ENCODE measurements around the gene FSTL4.

FSTL4 gene

GRCh38 chr5:133373121-133373870 is 239.0 kb downstream of the FSTL4 start:
- in situ Hi-C loops (cut with MboI; ENCODE audit: low sequenced_read_pairs) = no loop called here

GRCh38 chr5:133372293-133372937 is 239.9 kb downstream of the FSTL4 start:
- in situ Hi-C loops (cut with MboI; ENCODE audit: low sequenced_read_pairs) = no loop called here

- in situ Hi-C loops (cut with MboI; ENCODE audit: low sequenced_read_pairs) = no loop called here
These were observed 240.8 kb downstream of the FSTL4 start for GRCh38 chr5:133371371-133372155.

GRCh38 chr5:133370904-133371303 is 241.4 kb downstream of the FSTL4 start:
- in situ Hi-C loops (cut with MboI; ENCODE audit: low sequenced_read_pairs) = no loop called here

GRCh38 chr5:133370036-133370831 is 242.1 kb downstream of the FSTL4 start:
- in situ Hi-C loops (cut with MboI; ENCODE audit: low sequenced_read_pairs) = no loop called here

GRCh38 chr5:133368916-133369783 is 243.2 kb downstream of the FSTL4 start:
- in situ Hi-C loops (cut with MboI; ENCODE audit: low sequenced_read_pairs) = no loop called here

GRCh38 chr5:133367984-133368383 is 244.4 kb downstream of the FSTL4 start:
- in situ Hi-C loops (cut with MboI; ENCODE audit: low sequenced_read_pairs) = no loop called here

- in situ Hi-C loops (cut with MboI; ENCODE audit: low sequenced_read_pairs) = no loop called here
These were observed 245.1 kb downstream of the FSTL4 start for GRCh38 chr5:133367071-133367786.

- in situ Hi-C loops (cut with MboI; ENCODE audit: low sequenced_read_pairs) = no loop called here
These were observed 245.9 kb downstream of the FSTL4 start for GRCh38 chr5:133366438-133366837.

- in situ Hi-C loops (cut with MboI; ENCODE audit: low sequenced_read_pairs) = no loop called here
These were observed 246.6 kb downstream of the FSTL4 start for GRCh38 chr5:133365738-133366137.

- in situ Hi-C loops (cut with MboI; ENCODE audit: low sequenced_read_pairs) = no loop called here
These were observed 247.2 kb downstream of the FSTL4 start for GRCh38 chr5:133364936-133365707.

- in situ Hi-C loops (cut with MboI; ENCODE audit: low sequenced_read_pairs) = no loop called here
These were observed 248.3 kb downstream of the FSTL4 start for GRCh38 chr5:133363807-133364587.

GRCh38 chr5:133362438-133362837 is 249.9 kb downstream of the FSTL4 start:
- in situ Hi-C loops (cut with MboI; ENCODE audit: low sequenced_read_pairs) = no loop called here

GRCh38 chr5:133361922-133362321 is 250.4 kb downstream of the FSTL4 start:
- in situ Hi-C loops (cut with MboI; ENCODE audit: low sequenced_read_pairs) = no loop called here

GRCh38 chr5:133360693-133361472 is 251.5 kb downstream of the FSTL4 start:
- in situ Hi-C loops (cut with MboI; ENCODE audit: low sequenced_read_pairs) = no loop called here

- in situ Hi-C loops (cut with MboI; ENCODE audit: low sequenced_read_pairs) = no loop called here
These were observed 252.5 kb downstream of the FSTL4 start for GRCh38 chr5:133359861-133360260.

GRCh38 chr5:133358271-133358670 is 254.1 kb downstream of the FSTL4 start:
- in situ Hi-C loops (cut with MboI; ENCODE audit: low sequenced_read_pairs) = no loop called here

Measured in HL-60/S4 (cell line).